Left lobe of liver (tissue), 2 donors: ENCODE measurements around the gene CCDC60. TPM values are rescaled to one million over a fixed set of nuclear protein-coding genes. Genes with fewer than 3 reads are reported as not detected.

Experiments used
- ATAC-seq: fragments of 200-7000 bp; cut with Tn5 transposase; one replicate; pipeline ENCODE4 v1.9.1; 2020; ENCODE audit warnings: mild to moderate bottlenecking, moderate library complexity
- DNase-seq: peaks from one replicate; pipeline ENCODE4 v3.0.0-alpha.2; 2020; ENCODE audit warnings: low spot score
- total RNA-seq: library from RNA; stranded (reverse); gene quantifications from one replicate; pipeline ENCODE4 v1.2.1, GENCODE V29; 2021
- donor health status: DM: no; HTN: no; CAD: no; lungs with moderate emphysema.
- donor health status: DM: no; HTN: yes; CAD: no.

Gene CCDC60
- total RNA-seq, 1 donor from 2014 or later: not detected

- DNase-seq: peak; percentile 59
- peak; percentile 93 for ATAC-seq
Measured at GRCh38 chr12:119444462-119445044, 110.0 kb downstream of the CCDC60 start.

GRCh38 chr12:119446459-119446858 is 111.9 kb downstream of the CCDC60 start:
- no peak for DNase-seq
- ATAC-seq: no peak

GRCh38 chr12:119447126-119447525 is 112.6 kb downstream of the CCDC60 start:
- ATAC-seq (no peak), DNase-seq (no peak)

- ATAC-seq: no peak
- no peak for DNase-seq
Measured at GRCh38 chr12:119447618-119448017, 113.1 kb downstream of the CCDC60 start.

GRCh38 chr12:119448611-119449131 is 114.1 kb downstream of the CCDC60 start:
- DNase-seq: no peak
- ATAC-seq: no peak

- DNase-seq: no peak
- ATAC-seq: no peak
Measured at GRCh38 chr12:119450771-119451170, 116.2 kb downstream of the CCDC60 start.

GRCh38 chr12:119456824-119457223 is 122.3 kb downstream of the CCDC60 start:
- ATAC-seq (no peak), DNase-seq (no peak)

GRCh38 chr12:119457271-119457670 is 122.7 kb downstream of the CCDC60 start:
- no peak for DNase-seq
- no peak for ATAC-seq

GRCh38 chr12:119459481-119459880 is 125.0 kb downstream of the CCDC60 start:
- no peak for ATAC-seq
- no peak for DNase-seq

- DNase-seq (no peak), ATAC-seq (no peak)
Measured at GRCh38 chr12:119460876-119461275, 126.3 kb downstream of the CCDC60 start.

GRCh38 chr12:119461636-119462214 is 127.2 kb downstream of the CCDC60 start:
- ATAC-seq (no peak), DNase-seq (no peak)

GRCh38 chr12:119463211-119463926 is 128.8 kb downstream of the CCDC60 start:
- DNase-seq (no peak), ATAC-seq (no peak)

- ATAC-seq: no peak
- DNase-seq: no peak
Measured at GRCh38 chr12:119468296-119468695, 133.8 kb downstream of the CCDC60 start.

GRCh38 chr12:119475650-119476049 is 141.1 kb downstream of the CCDC60 start:
- ATAC-seq (no peak), DNase-seq (no peak)

GRCh38 chr12:119476951-119477350 is 142.4 kb downstream of the CCDC60 start:
- no peak for DNase-seq
- ATAC-seq: no peak

GRCh38 chr12:119479121-119479561 is 144.6 kb downstream of the CCDC60 start:
- no peak for ATAC-seq
- DNase-seq: no peak

GRCh38 chr12:119480551-119480950 is 146.0 kb downstream of the CCDC60 start:
- no peak for DNase-seq
- no peak for ATAC-seq

GRCh38 chr12:119486599-119487154 is 152.1 kb downstream of the CCDC60 start:
- no peak for DNase-seq
- no peak for ATAC-seq

GRCh38 chr12:119491814-119492213 is 157.3 kb downstream of the CCDC60 start:
- no peak for ATAC-seq
- no peak for DNase-seq

- DNase-seq: no peak
Measured at GRCh38 chr12:119500209-119500608, 165.7 kb downstream of the CCDC60 start.

GRCh38 chr12:119501052-119501451 is 166.5 kb downstream of the CCDC60 start:
- DNase-seq (no peak), ATAC-seq (no peak)

More at GRCh38 chr12:119500209-119500608, 165.7 kb downstream of the CCDC60 start:
- no peak for ATAC-seq

GRCh38 chr12:119505001-119505400 is 170.5 kb downstream of the CCDC60 start:
- ATAC-seq (no peak), DNase-seq (no peak)
